GM12873 (cell line): Measurements from ENCODE around the gene COL18A1.

Source experiments
- TF ChIP-seq, protein P1 (sequence below): IDR thresholded peaks from 2 replicates; pipeline ENCODE4 v1.5.1; 2012; ENCODE audit warnings: low read depth, mild to moderate bottlenecking, moderate library complexity, low read length, control low read depth; ENCODE audit not compliant: insufficient read depth; ENCODE audit errors: missing control alignments

Gene COL18A1

DNA sequence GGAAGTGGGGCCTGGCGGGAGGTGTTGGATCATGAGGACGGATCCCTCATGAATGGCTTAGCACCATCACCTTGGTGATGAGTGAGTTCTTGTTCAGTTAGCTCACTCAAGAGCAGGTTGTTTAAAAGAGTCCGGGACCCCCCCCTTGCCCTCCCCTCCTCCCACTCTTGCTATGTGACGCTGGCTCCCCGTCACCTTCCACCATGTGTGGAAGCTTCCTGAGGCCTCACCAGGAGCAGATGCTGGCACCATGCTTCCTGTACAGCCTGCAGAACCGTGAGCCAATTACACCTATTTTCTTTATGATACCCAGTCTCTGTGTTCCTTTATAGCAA, 140.2 kb downstream of the COL18A1 start:
- TF ChIP-seq, protein P1, sequence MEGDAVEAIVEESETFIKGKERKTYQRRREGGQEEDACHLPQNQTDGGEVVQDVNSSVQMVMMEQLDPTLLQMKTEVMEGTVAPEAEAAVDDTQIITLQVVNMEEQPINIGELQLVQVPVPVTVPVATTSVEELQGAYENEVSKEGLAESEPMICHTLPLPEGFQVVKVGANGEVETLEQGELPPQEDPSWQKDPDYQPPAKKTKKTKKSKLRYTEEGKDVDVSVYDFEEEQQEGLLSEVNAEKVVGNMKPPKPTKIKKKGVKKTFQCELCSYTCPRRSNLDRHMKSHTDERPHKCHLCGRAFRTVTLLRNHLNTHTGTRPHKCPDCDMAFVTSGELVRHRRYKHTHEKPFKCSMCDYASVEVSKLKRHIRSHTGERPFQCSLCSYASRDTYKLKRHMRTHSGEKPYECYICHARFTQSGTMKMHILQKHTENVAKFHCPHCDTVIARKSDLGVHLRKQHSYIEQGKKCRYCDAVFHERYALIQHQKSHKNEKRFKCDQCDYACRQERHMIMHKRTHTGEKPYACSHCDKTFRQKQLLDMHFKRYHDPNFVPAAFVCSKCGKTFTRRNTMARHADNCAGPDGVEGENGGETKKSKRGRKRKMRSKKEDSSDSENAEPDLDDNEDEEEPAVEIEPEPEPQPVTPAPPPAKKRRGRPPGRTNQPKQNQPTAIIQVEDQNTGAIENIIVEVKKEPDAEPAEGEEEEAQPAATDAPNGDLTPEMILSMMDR: no peak

DNA sequence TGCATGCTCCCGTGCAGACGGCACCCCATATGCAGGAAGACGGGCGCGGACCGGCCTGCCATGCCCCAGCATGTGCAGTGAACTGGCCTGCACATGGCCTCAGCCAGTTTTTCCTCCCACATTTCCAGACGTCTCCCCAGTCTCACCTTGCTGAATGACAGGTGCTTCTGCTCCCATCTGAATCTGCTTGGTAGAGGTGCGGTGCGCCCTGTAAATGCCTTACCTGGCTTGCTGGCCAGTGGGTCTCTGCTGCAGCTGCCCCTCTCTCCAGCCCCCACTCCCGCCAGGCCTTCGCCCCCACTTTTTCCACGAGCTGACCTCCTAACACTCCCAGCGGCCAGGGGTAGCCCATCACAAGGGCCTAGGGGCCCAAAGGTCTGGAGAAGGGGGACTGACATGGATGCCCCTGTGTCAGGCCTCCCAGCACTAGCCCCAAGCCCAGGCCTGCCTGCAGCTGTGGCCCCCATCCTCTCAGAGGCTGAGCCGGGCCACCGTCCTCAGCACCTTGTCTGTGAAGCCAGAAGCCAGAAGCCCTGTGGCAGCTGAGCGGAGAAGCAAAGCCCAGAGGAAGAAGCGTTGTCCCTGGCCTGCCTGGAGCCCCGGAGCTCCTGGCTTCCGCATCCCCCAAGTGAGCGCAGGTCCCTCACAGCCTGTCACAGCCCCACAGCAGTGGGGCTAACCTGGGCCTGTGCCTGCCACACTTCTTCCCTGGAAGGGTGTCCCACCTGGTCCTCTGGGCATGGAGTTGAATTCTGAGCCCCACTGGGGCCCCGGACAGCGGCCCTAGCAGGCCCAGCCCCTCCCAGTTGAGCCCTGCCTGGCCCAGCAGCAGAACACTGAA, 140.9 kb downstream of the COL18A1 start:
- TF ChIP-seq, protein P1: no peak

DNA sequence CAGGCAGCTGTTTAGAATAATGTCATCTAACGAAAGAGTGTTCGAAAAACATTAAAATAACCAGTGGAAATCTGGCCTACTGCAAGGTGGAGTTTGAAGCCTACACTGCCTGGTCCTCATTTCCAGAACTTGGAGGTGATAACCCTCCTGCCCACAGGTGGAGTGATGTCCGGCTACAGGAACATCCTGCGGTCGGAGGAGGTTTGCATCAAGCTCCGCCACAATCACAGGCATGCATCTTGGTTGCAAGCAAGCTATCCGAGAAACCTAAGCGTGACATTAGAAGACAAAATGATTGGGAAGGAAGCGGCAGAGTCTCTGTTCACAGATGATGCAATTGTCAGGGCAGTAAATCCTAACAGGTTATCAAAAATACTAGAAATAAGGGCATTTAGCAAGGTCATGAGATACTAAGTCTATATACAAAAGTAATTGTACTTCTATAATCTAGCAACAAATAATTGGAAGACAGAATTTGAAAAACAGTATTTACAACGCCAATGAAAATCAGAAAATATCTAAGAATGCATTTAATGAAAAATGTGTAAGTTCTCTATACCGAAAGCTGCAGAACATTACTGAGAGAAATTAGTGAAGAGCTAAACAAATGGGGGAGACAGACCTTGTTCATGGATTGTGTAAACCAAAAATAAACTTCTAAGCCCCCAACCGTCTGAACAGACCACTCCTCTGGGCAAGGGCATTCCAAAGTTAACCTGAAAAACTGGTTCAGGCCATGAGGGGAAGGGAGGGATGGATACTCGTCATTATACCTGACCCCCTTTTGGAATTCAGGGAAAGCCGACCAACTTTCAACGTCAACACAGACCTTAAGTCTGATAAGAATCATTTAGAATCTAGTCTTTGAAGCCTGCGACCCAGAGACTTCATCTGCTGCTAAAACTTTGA, 141.9 kb downstream of the COL18A1 start:
- TF ChIP-seq, protein P1: no peak

DNA sequence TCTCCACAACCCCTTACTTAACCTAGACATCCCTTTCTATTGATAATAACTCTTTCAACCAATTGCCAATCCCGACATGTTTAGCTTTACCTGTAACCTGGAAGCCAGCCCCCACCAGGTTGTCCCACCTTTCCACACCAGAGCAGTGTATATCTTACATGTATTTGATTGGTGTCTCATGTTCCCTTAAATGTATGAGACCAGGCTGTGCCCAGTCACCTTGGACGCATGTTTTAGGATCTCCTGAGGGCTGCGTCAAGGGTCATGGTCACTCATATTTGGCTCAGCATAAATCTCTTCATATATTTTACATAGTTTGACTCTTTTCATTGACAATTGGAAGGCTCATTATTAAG, 142.6 kb downstream of the COL18A1 start:
- TF ChIP-seq, protein P1: no peak

DNA sequence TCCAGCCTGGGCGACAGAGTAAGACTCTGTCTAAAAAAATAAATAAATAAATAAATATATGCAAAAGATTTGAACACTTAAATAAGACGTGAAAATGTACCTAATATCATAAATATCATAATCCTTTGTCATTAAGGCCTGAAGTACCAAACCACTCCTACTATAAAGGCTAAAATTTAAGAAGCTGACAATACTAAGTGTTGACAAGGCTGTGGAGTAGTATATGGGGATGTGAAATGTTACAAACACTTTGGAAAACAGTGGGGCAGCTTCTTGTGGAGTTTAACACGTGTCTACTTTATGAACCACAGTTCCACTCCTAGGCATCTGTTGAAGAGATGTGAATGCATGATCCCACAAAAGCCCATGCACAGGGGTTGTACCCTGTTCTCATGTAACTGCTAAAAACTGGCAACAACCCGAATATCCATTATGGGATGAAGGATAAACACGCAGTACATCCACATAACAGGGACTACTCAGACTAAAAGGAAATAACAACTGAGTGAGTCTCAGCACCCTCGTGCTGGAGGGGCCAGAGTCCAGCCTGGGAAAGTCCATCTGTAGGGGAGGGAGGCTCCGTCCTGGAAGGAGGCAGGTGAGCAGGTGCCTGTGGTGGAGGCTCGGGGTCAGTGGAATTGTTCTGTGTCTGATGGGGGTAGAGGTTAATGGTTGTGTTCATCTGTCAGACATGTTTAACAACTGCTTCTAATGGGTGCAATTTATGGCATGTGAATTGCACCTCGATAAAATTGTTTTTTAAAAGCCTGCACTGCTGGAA, 143.9 kb downstream of the COL18A1 start:
- TF ChIP-seq, protein P1: no peak

DNA sequence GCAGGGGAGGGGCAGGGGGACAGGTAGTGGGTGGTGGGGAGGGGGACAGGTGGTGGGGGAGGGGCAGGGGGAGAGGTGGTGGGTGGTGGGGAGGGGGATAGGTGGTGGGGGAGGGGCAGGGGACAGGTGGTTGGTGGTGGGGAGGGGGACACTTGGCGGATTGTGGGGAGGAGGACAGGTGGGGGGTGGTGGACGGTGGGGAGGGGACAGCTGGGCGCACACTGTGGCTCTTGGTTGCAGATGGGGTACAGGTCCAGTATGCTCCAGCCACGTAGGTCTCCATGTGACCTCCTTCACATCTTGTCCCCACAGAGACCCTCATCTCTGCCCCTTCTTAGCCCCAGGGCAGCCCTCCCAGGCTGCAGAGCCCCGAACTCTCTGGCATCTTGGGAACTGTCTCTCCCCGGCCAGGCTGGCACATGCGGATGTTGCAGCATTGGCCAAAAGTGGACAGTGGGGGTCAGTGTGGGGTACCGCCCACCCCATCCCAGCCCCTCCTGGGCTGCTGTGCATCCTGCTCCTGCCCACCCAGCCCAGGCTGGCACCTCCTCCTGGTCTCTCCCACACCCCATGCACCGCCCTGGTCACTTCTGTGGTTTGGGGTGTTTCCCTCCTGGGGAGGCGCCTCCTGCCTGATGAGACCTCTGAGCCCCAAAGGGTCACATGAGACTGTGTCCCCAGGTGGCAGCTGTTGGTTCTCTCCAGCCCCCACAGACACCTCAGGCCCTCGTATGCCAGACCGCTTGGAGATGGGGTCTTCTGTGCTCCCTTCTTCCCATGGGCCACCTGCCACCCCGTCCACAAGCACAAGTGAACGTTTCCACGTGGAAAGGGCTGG, 144.9 kb downstream of the COL18A1 start:
- TF ChIP-seq, protein P1: peak; percentile 28
